Right renal pelvis (tissue), 4 donors: ENCODE results near the gene CNOT6L. TPM values are rescaled to one million over a fixed set of nuclear protein-coding genes. Genes with fewer than 3 reads are reported as not detected.

Source experiments
- DNase-seq, 4 donors: peaks; one replicate each; pipeline ENCODE4 v3.0.0-alpha.2; 2013; ENCODE audit warnings: low read depth in 4 of 4, low spot score in 3 of 4, missing footprints in 1 of 4
- polyA plus RNA-seq, 4 donors: library from polyadenylated mRNA; unstranded; fragments of 120-200 nt; gene quantifications; one replicate each; pipeline ENCODE4 v1.2.1, GENCODE V29; 2013; ENCODE audit not compliant: insufficient read length in 4 of 4

CNOT6L gene
- polyA plus RNA-seq, 4 donors = 33.8 to 41.4 (median 37.3) TPM

DNA sequence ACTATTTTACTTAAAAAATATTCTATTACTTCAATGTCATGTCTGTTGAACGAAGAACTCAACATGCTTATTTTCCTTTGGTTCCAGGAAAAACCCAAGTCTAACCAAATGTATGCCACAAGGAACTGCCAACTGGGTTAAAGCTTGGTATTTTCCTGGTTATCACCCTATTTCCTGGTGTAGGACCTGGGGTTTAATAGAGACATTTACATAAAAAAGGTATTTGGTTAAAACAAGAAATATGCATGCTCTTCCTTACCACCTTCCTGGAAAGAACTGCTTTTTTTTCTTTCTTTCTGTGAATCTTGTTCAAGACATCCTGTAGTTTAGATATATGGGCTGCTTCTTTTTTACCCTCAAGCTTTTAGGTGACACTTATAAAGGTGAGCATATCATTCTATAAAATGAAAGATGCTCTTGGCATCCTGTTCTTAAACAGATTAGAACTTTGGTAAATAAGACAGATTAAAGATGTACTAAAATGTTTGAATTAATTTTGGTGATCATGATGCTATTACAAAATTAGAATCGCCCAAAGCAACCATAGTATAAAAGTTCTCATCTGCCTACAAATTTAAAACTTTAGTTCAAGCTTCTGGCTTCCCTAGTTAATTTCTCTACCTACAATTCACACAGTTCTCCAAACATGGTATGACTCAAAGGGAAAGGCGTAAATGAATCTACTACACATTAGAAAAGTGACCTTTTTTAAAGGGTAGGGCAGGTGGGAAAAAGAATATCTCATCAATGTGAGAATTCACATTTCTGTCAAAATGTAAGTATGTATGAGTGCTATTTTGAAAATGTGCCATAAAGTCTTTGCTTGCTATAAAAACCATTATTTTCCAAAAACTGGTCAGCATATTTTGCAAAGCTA lies 103.5 kb downstream of the CNOT6L start:
- DNase-seq = no peak

DNA sequence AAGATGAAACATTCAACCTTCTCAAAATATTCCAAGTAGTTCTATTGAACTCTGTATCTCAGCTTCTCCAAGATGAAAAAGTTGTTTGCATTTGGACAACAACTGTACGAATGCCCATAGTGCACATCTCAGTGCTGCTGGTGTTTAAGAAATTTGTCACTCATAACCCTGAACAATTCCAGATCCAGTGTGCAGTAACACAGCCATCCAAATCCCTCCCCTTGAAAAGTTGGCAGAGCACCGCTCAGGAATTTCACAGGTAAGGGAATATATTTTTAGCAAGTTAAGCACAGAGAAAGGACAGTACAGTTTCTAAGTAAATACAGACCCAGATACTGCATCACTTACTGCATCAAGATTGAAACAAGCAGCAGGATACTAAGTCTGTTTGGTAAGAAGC lies 104.7 kb downstream of the CNOT6L start:
- DNase-seq = no peak

DNA sequence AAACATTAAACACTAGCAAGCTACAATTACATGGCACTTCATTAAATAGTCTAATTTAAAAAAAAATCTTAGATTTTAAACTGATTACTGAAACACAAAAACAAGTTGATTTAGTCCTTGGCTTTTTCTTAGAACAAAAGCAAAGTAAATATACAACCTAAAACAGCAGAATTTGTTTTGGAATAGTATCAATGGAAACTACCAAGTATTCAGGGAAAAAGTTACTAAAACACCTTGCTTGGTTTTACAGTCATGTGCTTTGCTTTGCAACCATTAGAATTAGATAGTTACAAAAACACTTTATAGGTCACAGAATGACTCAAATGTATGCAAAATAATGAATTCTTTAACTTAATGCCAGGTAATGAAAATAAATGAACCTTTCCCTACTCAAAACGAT lies 105.3 kb downstream of the CNOT6L start:
- DNase-seq = no peak

DNA sequence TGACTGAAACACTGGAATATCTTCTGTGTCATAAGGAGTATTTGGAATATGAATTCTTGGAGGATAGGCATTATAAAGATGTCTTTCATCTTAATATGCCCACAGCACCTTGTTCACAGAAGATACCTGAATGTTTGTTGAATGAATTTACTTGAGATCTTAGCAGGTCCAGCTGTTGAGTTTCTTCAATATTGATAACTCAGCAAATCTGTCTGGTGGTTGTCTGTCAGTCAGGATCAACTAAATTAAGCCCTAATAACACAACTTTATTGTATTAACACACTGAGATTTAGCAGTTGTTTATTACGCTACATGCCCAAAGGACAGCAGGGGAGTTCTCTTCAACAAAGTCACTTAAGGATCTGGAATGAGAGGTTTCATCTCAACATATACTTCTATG lies 106.5 kb downstream of the CNOT6L start:
- no peak for DNase-seq

DNA sequence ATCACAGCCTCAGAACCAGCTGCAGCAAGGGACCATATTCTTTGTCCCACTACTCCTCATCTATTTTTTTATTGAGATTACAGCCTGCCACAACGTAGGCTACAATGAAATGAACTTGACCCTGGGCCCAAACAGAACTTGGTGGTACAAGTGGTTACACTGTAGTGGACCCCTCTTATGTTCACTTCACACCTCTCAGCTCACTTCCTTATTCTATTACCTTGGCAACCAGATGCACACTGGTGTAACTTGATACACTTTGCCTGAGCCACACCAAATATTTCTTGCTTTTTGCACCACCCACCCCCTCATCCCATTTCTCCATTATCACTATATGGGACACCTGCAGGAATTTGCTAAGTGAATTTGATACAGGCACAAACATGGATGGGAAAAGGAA lies 107.7 kb downstream of the CNOT6L start:
- DNase-seq = no peak

DNA sequence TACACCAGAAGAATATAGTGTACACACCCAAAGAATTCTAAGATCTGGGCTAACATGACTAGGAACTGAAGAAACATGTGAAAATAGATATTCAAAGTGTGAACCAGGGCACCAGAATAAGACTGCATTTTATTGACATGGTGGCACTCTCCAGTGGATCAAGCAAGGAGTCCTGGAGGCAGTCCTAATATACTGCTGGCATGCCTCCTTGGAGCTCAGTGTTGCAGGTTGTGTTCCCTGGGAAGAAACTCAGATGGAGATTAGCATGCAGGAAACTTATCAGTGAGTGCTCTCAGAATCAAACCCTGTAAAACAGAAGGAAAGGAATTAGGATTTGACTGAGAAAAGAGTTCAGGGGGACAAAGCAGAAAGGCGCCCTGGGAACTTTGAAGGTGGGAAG lies 108.5 kb downstream of the CNOT6L start:
- DNase-seq = no peak

DNA sequence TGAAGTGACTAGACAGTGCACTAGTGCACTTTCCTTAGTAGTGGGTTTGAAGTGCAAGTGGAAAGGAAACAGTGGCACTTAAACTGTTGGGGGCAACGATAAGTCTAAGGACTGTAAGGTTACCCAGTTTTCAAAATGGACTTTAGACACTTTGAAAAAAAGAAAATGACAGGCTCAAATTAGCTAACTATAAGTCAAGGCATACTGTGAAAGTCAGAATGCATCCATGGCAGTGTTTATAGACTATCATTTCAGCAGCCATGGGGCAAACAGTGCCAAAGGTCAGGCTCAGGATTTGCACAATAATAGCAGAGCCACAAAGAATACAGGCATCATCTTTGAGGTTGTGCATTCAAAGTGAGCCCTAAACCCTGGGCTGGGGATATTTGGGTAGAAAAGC lies 109.1 kb downstream of the CNOT6L start:
- no peak for DNase-seq

DNA sequence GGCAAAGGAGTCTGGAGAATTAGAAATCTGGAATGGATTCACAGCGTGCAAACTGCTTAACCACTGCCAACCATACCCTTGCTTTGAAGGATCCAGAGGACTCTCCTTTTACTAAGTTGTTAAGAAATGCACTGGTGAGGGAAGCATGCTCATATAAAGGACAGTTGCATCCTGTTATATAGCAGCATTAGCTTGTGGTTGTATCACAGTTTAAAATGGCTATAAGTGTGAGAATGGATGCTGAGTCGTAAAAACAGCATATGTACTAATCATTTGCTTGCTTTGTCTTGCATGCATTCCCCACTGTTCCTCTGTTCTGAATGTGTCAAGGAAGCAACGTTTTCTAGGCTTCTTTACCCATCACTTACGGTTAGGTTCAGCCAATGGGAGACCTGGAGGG lies 112.5 kb downstream of the CNOT6L start:
- DNase-seq = no peak

DNA sequence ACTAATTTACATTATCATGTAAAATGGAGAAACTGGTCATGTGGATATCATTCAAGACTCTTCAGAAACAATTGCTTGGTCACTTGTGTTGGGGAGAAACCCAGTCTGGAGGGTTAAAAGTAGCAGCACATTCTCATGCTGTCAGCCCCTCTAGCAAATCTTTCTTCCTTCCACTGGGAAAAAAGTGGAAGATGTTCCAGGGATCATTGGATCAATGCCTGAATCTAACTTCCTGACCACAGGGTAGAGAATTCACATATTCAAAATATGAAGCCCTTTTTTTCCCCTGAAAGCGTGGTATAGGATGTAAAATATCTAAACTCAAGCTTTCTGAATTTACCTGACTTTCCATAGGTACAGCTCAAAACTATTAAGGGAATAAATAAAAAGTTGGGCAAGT lies 115.5 kb downstream of the CNOT6L start:
- no peak for DNase-seq

DNA sequence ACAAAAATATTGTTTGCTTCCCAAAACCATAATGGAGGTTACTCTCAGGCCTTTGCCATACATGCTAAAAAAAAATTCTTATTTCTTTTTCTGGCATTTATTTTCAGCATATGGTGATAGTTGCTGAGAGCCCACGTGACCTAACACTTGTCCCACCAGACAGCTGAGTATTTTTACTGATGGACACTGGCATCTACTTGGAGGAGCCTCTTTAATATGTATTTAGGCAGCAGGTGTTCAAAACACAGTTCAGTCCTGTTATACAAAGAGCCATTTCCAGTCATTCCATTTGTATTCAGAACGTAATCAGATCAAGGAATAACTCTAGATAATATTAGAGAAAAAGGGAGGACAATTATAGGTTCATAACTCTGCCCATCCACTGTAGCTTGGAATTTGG lies 118.0 kb downstream of the CNOT6L start:
- DNase-seq = no peak

DNA sequence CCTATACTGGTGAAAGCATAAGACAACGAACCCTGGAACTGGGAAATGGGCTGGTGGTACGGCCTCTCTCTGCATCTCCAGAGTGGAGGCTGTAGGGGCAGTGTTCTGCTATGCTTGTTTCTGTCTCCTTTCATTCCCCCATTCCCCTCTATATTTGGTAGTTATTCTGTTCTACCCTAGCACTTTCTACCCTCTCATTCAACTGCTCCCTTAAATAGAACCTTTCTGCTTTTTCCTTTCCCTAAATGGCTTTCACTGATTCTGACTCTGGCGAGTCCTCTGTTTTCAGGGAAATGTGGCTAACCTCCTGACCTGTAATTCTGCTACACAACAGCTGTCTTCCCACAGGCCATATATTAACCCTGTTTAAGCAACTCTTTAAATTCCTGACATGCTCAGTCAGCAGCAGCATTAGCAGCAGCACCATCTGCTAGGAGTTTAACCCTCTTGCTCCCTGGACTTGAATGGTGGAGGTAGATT lies 119.4 kb downstream of the CNOT6L start:
- peak; percentile 58 to 75 (median 62) for DNase-seq

DNA sequence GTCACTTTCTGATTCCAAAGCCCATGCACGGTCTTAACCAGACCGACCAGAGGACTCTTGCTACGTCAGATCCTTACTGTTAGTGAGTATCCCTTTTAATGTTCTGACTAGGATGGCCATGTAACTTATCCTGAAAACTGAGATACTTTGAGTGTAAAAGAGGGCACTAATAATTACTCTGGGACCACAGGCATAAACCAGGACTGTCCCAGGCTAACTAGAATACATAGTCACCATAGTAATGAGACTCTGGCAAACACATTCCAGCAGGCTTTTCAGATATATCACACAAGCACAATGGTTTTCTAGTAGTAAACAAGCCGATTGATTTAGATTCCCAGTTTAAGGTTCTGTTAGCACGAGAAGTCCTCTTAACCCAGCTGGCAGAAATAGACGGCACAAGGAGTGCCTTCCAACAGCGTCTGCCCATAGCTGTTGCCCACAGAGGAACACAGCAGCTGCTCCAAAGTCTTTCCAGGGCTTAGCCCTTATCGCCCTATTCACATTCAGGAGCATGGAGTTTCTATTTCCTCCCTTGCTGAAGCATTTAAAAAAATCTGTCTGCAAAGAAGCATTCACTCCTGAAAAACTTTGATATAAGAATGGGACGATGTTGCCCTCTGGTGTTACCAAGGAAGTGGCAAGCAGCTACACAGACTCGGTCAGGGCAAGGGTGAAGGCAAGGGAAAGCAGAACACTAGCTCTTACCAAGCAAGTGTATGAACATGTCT lies 121.1 kb downstream of the CNOT6L start:
- no peak for DNase-seq

DNA sequence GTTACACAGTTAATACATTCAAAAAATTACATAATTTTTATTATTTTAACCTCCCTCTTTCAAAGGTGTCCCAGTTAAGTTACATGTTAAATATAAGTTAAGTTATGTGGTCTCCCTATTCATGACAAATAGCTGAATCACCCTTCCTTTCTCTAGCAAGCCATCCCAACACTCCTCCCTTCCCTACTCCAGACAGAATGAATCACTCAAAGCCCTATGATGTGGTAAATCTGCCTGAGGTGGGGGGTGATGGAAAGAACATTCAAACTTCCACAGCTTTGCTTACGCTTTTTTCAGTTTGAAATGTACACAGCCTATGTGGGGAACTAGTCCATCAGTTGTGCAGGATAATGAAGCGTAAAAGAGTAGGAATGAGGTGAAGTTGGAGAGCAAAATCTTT lies 123.4 kb downstream of the CNOT6L start:
- no peak for DNase-seq

DNA sequence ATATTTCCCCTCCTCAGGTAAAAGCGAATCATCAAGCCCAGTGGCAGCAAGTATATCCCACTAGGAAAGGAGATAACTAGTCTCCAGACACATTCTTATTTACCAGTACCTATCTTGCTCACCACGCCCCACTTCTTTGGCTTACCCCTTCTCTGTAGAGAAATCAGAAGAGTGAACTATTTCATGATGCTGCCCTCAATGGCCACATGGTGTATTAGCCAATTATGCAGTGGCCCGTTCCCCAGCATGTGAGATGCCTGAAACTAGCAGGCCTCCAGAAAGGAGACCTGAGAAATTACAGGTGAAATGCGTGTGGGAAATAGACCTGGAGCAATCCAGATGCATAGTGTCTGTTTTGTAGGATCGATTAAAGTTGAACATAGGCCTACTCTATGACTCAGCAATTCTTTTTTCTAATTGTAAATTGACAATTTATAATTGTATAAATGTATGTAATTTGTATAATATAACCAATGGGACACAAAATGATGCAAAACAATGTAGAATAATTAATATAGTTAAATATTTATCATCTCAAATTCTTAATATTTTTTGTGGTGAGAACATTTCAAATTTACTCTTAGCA lies 126.2 kb downstream of the CNOT6L start:
- no peak for DNase-seq

DNA sequence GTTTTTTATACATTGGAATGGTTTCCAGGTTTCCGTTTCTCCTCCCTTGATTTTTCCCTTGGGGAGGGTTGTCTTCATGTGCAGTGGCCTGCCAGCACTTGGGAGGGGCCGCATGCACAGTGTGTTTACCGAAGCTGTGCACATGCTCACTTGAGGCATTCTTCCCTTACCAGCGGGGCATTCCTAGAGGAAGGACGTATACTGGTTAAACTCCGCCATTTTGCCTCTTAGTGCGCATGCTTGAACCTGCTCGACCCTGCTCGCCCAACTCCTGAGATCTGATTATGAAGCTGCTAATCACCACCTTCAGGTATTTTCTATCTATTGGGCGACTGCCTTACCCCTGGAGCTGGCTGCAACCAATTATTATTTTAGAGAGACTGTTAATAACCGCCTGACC lies 137.4 kb downstream of the CNOT6L start:
- no peak for DNase-seq

DNA sequence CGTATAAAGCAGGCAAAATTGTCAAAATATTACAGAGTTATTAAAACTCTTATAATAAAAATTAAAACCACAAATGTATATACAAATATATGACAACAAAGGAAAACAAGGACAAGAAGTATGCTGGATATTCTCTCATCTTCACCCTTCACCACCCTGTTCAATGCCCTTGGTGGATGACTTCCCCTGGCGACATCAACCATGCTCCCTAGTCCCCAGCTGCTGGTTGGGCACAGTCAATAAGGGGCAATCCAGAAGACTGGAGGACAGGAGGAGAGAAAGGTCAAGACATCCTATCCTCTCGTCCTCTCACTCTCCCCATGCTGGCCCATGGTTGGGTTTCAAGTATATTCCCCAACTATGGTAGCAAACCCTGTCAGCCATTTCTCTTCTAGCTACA lies 142.3 kb downstream of the CNOT6L start:
- no peak for DNase-seq

DNA sequence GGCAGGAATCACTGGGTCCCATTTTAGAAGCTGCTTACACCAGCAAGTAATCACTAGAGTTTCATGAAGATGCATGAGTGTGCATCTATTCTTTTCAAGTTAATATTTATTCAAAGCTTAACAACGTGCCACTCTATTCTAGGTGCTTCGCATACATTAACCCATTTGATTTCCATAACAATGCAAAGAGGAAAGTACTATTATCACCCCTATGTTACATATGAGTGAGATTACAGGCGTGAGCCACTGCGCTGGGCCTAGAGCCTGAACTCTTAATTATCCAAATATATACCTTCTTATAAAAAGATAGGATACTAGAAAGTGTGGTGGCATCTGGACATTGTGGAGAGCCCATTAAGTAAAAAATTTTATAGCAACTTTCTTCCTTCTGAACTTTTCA lies 148.1 kb downstream of the CNOT6L start:
- DNase-seq = no peak

DNA sequence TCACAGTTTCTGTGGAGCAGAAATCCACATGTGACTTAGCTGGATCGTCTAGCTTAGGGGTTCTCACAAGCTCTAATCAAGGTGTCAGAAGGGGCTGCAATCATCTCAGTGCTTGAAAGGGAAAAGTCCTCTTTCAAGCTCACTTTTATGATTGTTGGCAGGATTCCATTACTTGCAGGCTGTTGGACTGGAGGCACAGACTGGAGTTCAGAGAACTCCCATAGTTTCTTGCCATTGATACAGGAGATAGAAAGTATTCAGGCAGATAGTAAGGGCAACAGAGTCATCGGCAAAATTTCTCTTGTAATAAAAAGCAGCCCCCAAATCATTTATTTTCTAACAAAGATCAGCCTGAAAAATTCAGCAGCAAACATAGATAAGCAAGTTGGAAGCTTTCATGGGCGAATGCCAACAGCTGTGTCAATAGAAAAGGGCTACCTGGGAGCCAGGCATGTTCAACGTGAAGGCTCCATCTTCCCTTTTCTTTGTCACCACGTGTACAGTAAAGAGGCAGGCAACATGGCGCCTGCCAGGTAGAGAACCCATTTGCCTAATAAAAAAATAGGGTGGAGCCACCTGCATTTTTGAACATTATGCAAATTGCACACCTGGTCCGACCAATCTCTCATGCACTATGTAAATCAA lies 149.1 kb downstream of the CNOT6L start:
- DNase-seq = no peak

DNA sequence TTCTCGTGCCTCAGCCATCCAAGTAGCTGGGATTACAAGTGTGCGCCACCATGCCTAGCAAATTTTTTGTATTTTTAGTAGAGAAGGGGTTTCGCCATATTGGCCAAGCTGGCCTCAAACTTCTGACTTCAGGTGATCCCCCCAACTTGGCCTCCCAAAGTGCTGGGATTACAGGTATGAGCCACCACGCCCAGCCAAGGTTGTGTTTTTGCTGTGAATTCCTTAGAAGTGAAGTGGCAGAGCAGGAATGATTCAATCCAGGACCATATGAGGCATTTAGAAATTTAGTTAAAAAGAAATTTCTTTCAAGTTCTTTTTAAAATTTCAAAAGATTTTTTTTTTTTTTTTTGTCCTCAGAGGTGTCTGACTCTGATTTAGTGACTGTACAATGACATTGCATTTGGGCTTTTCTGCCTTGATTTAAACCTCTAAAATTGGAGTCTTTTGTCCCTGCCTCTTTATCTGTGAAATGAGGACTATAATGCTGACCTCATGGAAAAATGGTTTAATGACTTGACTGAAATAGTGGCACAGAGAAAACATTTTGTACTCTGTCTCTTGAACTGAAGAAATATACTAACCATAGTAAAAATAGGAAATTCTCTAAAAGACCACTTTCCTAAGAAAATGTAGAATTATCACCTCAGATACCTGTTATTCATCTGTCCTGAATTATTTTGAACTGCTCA lies 153.6 kb downstream of the CNOT6L start:
- no peak for DNase-seq
